Duodenal mucosa (tissue), 2 donors: ENCODE measurements around the gene THEMIS.

Experiments
- H3K27ac ChIP-seq: one replicate; pipeline ENCODE4 v1.7.0; 2013; ENCODE audit warnings: low read depth, low read length
- H3K27me3 ChIP-seq, 2 donors: one replicate each; pipeline ENCODE4 v1.7.0; 2013; ENCODE audit warnings: low read length in 2 of 2, control low read depth in 1 of 2; ENCODE audit not compliant: insufficient read depth in 2 of 2, control insufficient read depth in 1 of 2
- H3K36me3 ChIP-seq, 2 donors: one replicate each; pipeline ENCODE4 v1.7.0; 2013; ENCODE audit warnings: low read length in 2 of 2, control low read depth in 1 of 2; ENCODE audit not compliant: insufficient read depth in 2 of 2, control insufficient read depth in 1 of 2
- H3K4me1 ChIP-seq, 2 donors: one replicate each; pipeline ENCODE4 v1.7.0; 2013; ENCODE audit warnings: low read length in 2 of 2, control low read depth in 1 of 2; ENCODE audit not compliant: insufficient read depth in 2 of 2, control insufficient read depth in 1 of 2
- H3K4me3 ChIP-seq, 2 donors: one replicate each; pipeline ENCODE4 v1.7.0; 2013; ENCODE audit warnings: low read length in 2 of 2, low read depth in 1 of 2
- H3K9ac ChIP-seq, 2 donors: one replicate each; pipeline ENCODE4 v1.7.0; 2013; ENCODE audit warnings: low read length in 2 of 2, low read depth in 1 of 2
- H3K9me3 ChIP-seq, 2 donors: one replicate each; pipeline ENCODE4 v1.7.0; 2013; ENCODE audit warnings: low read length in 2 of 2, control low read depth in 1 of 2; ENCODE audit not compliant: control insufficient read depth in 1 of 2

The THEMIS gene

GRCh38 chr6:127813699-127814027 is 87.2 kb downstream of the THEMIS start:
- Histone ChIP-seq H3K9me3 (no peaks in the 10 kb centered on the region), H3K4me1 (no peaks in the 10 kb centered on the region), H3K36me3 (no peaks in the 10 kb centered on the region), H3K27ac (no peak overlapping the region), H3K4me3 (no peak overlapping the region), H3K9ac (no peak overlapping the region), H3K27me3 (no peaks in the 10 kb centered on the region)

- no peak overlapping the region for H3K27ac ChIP-seq
- H3K9ac ChIP-seq, result no peak overlapping the region
Measured at GRCh38 chr6:127812985-127813698, 87.7 kb downstream of the THEMIS start.

GRCh38 chr6:127811900-127812570 is 88.8 kb downstream of the THEMIS start:
- Histone ChIP-seq H3K4me1 (no peaks in the 10 kb centered on the region), H3K9ac (no peak overlapping the region), H3K27ac (no peak overlapping the region), H3K27me3 (no peaks in the 10 kb centered on the region), H3K4me3 (no peak overlapping the region), H3K9me3 (no peaks in the 10 kb centered on the region), H3K36me3 (no peaks in the 10 kb centered on the region)

More at GRCh38 chr6:127812985-127813698, 87.7 kb downstream of the THEMIS start:
- H3K27me3 ChIP-seq, result no peaks in the 10 kb centered on the region
- no peaks in the 10 kb centered on the region for H3K36me3 ChIP-seq
- no peak overlapping the region for H3K4me3 ChIP-seq
- H3K9me3 ChIP-seq, result no peaks in the 10 kb centered on the region
- H3K4me1 ChIP-seq, result no peaks in the 10 kb centered on the region

- no peak overlapping the region for H3K27ac ChIP-seq
- H3K9ac ChIP-seq, result no peak overlapping the region
- no peaks in the 10 kb centered on the region for H3K27me3 ChIP-seq
- no peaks in the 10 kb centered on the region for H3K9me3 ChIP-seq
- H3K36me3 ChIP-seq, result no peaks in the 10 kb centered on the region
- no peak overlapping the region for H3K4me3 ChIP-seq
- H3K4me1 ChIP-seq, result no peaks in the 10 kb centered on the region
Measured at GRCh38 chr6:127807806-127808517, 92.9 kb downstream of the THEMIS start.

- Histone ChIP-seq H3K36me3 (no peaks in the 10 kb centered on the region), H3K4me3 (no peak overlapping the region), H3K9ac (no peak overlapping the region), H3K27ac (no peak overlapping the region), H3K27me3 (no peaks in the 10 kb centered on the region), H3K9me3 (no peaks in the 10 kb centered on the region), H3K4me1 (no peaks in the 10 kb centered on the region)
Measured at GRCh38 chr6:127796713-127797112, 104.1 kb downstream of the THEMIS start.

GRCh38 chr6:127794405-127794804 is 106.5 kb downstream of the THEMIS start:
- Histone ChIP-seq H3K9me3 (no peaks in the 10 kb centered on the region), H3K9ac (no peak overlapping the region), H3K4me1 (no peaks in the 10 kb centered on the region), H3K4me3 (no peak overlapping the region), H3K27ac (no peak overlapping the region), H3K27me3 (no peaks in the 10 kb centered on the region), H3K36me3 (no peaks in the 10 kb centered on the region)

GRCh38 chr6:127793396-127793795 is 107.5 kb downstream of the THEMIS start:
- Histone ChIP-seq H3K27me3 (no peaks in the 10 kb centered on the region), H3K9ac (no peak overlapping the region), H3K4me3 (no peak overlapping the region), H3K4me1 (no peaks in the 10 kb centered on the region), H3K27ac (no peak overlapping the region), H3K9me3 (no peaks in the 10 kb centered on the region), H3K36me3 (no peaks in the 10 kb centered on the region)

GRCh38 chr6:127792616-127793015 is 108.2 kb downstream of the THEMIS start:
- Histone ChIP-seq H3K4me1 (no peaks in the 10 kb centered on the region), H3K4me3 (no peak overlapping the region), H3K36me3 (no peaks in the 10 kb centered on the region), H3K27ac (no peak overlapping the region), H3K9ac (no peak overlapping the region), H3K27me3 (no peaks in the 10 kb centered on the region), H3K9me3 (no peaks in the 10 kb centered on the region)

- H3K9me3 ChIP-seq, result no peaks in the 10 kb centered on the region
Measured at GRCh38 chr6:127791779-127792528, 108.9 kb downstream of the THEMIS start.

GRCh38 chr6:127790571-127790970 is 110.3 kb downstream of the THEMIS start:
- Histone ChIP-seq H3K9me3 (no peaks in the 10 kb centered on the region), H3K4me1 (no peaks in the 10 kb centered on the region), H3K27me3 (no peaks in the 10 kb centered on the region), H3K9ac (no peak overlapping the region), H3K4me3 (no peak overlapping the region), H3K27ac (no peak overlapping the region), H3K36me3 (no peaks in the 10 kb centered on the region)

More at GRCh38 chr6:127791779-127792528, 108.9 kb downstream of the THEMIS start:
- no peaks in the 10 kb centered on the region for H3K4me1 ChIP-seq
- H3K36me3 ChIP-seq, result no peaks in the 10 kb centered on the region
- H3K9ac ChIP-seq, result no peak overlapping the region
- H3K27ac ChIP-seq, result no peak overlapping the region
- H3K4me3 ChIP-seq, result no peak overlapping the region
- no peaks in the 10 kb centered on the region for H3K27me3 ChIP-seq
